ENCODE measurements around the gene MYO1E.
A peak's percentile ranks its signal among the peaks of the same experiment; 100 is the strongest.
"Not testable (repeated sequence)": the region's sequence is repeated elsewhere in the genome, so short reads cannot be mapped to it uniquely, and the experiment has no call there.

The MYO1E gene

GRCh38 chr15:59352189-59352588 is 20.5 kb downstream of the MYO1E start:
- H3K27ac Mint-ChIP-seq: no peak overlapping the region
- peak overlapping the region; percentile 25 for H3K4me3 Mint-ChIP-seq
- no peaks in the 10 kb centered on the region for H3K27me3 Mint-ChIP-seq
- H3K36me3 Mint-ChIP-seq: no peaks in the 10 kb centered on the region
- peak; percentile 27 for ATAC-seq (ENCODE audit: low read depth)
- H3K4me1 Mint-ChIP-seq: peaks cover 52% of the 10 kb centered on the region
- DNase-seq (ENCODE audit: low spot score in 2 of 2): no peak
- no peaks in the 10 kb centered on the region for H3K9me3 Mint-ChIP-seq

DNA sequence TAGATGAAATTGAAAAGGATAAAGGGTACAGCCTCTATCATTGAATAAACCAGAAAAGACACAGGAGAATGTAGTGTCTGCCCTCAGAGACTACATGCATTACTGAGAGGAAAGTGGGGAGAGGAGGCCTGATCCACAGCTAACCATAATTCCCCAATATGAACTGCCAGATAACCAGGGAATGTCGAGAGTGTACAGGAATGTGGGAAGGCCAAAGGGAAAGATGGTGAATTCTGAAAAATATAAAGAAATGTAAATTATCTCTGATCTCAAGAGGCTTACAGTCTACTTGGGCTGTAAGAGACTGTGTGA is 22.3 kb downstream of the MYO1E start:
- H3K27ac Mint-ChIP-seq: peak overlapping the region; percentile 40

GRCh38 chr15:59349680-59350420 is 22.8 kb downstream of the MYO1E start:
- peak overlapping the region; percentile 40 for H3K27ac Mint-ChIP-seq
- H3K36me3 Mint-ChIP-seq: no peaks in the 10 kb centered on the region
- H3K9me3 Mint-ChIP-seq: no peaks in the 10 kb centered on the region
- no peak for DNase-seq (ENCODE audit: low spot score in 2 of 2)
- ATAC-seq (ENCODE audit: low read depth): no peak
- H3K27me3 Mint-ChIP-seq: no peaks in the 10 kb centered on the region
- H3K4me1 Mint-ChIP-seq: peaks cover 47% of the 10 kb centered on the region
- H3K4me3 Mint-ChIP-seq: no peak overlapping the region

More for the DNA sequence above, 22.3 kb downstream of the MYO1E start:
- Mint-ChIP-seq H3K9me3 (no peaks in the 10 kb centered on the region), H3K4me3 (no peak overlapping the region), H3K4me1 (peaks cover 48% of the 10 kb centered on the region), H3K36me3 (no peaks in the 10 kb centered on the region), H3K27me3 (no peaks in the 10 kb centered on the region)
- DNase-seq (ENCODE audit: low spot score in 2 of 2): no peak
- ATAC-seq (ENCODE audit: low read depth): no peak

DNA sequence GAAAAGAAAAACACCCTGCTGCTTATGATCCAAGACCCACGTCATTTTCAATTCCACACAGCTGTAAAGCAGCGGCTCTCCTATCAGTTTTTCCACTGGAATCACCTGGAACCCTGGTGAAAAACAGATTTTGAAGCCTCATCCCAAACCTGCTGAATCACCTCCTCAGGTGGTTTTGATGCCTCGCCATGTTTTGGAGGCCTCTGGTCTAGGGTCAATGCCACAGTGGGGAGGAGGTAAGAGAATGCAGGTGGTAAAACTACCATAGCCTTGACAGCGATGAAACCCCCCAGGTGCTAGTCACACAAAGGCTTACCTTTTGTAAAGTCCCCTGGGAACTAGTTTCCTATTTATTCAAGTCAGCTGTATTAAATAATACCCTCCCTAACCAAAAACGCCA is 24.8 kb downstream of the MYO1E start:
- no peak overlapping the region for H3K4me3 Mint-ChIP-seq
- H3K27ac Mint-ChIP-seq: no peak overlapping the region

DNA sequence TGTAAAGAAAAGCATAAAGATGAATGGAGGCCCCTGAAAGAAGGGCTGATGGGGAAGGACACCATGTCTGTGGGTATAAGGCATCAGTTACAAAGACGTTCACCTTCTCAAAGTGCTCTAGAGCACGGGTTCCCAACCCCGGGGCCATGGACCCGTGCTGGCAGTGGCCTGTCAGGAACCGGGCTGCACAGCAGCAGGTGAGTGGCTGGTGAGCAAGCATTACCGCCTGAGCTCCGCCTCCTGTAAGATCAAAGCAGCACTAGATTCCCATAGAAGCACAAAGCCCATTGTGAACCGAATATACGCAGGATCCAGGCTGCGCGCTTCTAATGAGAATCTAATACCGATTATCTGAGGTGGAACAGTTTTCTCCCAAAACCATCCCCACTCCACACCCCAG is 25.7 kb downstream of the MYO1E start:
- Mint-ChIP-seq H3K4me3 (no peak overlapping the region), H3K27me3 (no peaks in the 10 kb centered on the region), H3K36me3 (peaks cover 11% of the 10 kb centered on the region), H3K9me3 (peaks cover 4% of the 10 kb centered on the region), H3K4me1 (peaks cover 39% of the 10 kb centered on the region), H3K27ac (no peak overlapping the region)
- no peak for ATAC-seq (ENCODE audit: low read depth)
- DNase-seq (ENCODE audit: low spot score in 2 of 2): no peak

More for the DNA sequence above, 24.8 kb downstream of the MYO1E start:
- Mint-ChIP-seq H3K4me1 (peaks cover 45% of the 10 kb centered on the region), H3K9me3 (no peaks in the 10 kb centered on the region), H3K27me3 (no peaks in the 10 kb centered on the region), H3K36me3 (peaks cover 6% of the 10 kb centered on the region)
- ATAC-seq (ENCODE audit: low read depth): no peak
- no peak for DNase-seq (ENCODE audit: low spot score in 2 of 2)

GRCh38 chr15:59345326-59345725 is 27.3 kb downstream of the MYO1E start:
- H3K4me3 Mint-ChIP-seq: no peak overlapping the region
- H3K36me3 Mint-ChIP-seq: peaks cover 11% of the 10 kb centered on the region
- no peaks in the 10 kb centered on the region for H3K27me3 Mint-ChIP-seq
- peaks cover 32% of the 10 kb centered on the region for H3K4me1 Mint-ChIP-seq
- no peak for ATAC-seq (ENCODE audit: low read depth)
- H3K27ac Mint-ChIP-seq: peak overlapping the region; percentile 22
- H3K9me3 Mint-ChIP-seq: peaks cover 4% of the 10 kb centered on the region
- no peak for DNase-seq (ENCODE audit: low spot score in 2 of 2)

- peaks cover 11% of the 10 kb centered on the region for H3K36me3 Mint-ChIP-seq
- no peaks in the 10 kb centered on the region for H3K27me3 Mint-ChIP-seq
Measured at GRCh38 chr15:59344311-59344710, 28.4 kb downstream of the MYO1E start.

GRCh38 chr15:59340325-59340724 is 32.3 kb downstream of the MYO1E start:
- no peaks in the 10 kb centered on the region for H3K27me3 Mint-ChIP-seq
- ATAC-seq (ENCODE audit: low read depth): no peak
- H3K4me3 Mint-ChIP-seq: no peak overlapping the region
- no peak for DNase-seq (ENCODE audit: low spot score in 2 of 2)
- H3K9me3 Mint-ChIP-seq: peaks cover 4% of the 10 kb centered on the region
- no peak overlapping the region for H3K27ac Mint-ChIP-seq
- peaks cover 11% of the 10 kb centered on the region for H3K36me3 Mint-ChIP-seq
- H3K4me1 Mint-ChIP-seq: peaks cover 34% of the 10 kb centered on the region

More at GRCh38 chr15:59344311-59344710, 28.4 kb downstream of the MYO1E start:
- ATAC-seq (ENCODE audit: low read depth): no peak
- H3K27ac Mint-ChIP-seq: peak overlapping the region; percentile 22
- peaks cover 4% of the 10 kb centered on the region for H3K9me3 Mint-ChIP-seq
- H3K4me1 Mint-ChIP-seq: peaks cover 32% of the 10 kb centered on the region
- no peak for DNase-seq (ENCODE audit: low spot score in 2 of 2)
- H3K4me3 Mint-ChIP-seq: no peak overlapping the region

DNA sequence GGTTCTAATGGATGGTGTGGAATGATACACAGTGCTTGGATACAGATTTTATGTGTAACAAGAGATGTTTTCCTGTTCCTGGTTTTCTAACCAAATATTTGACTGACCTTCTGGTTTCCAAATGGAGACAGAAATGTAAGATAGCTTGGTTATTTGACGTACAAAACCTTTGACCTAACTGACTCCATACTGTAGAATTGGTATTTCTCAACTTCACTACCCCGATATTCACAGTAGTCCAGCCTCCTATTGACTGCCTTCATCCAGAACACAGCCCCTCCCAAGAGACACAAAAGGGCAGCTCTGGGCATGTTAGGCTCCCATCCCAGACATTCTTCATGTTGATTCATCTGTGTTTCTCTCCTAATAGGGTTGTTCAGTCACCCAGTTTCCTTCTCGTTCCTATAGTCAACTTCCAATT is 33.4 kb downstream of the MYO1E start:
- H3K27ac Mint-ChIP-seq: no peak overlapping the region
- DNase-seq (ENCODE audit: low spot score in 2 of 2): no peak
- no peak overlapping the region for H3K4me3 Mint-ChIP-seq

GRCh38 chr15:59338414-59338813 is 34.3 kb downstream of the MYO1E start:
- peaks cover 8% of the 10 kb centered on the region for H3K36me3 Mint-ChIP-seq
- peaks cover 31% of the 10 kb centered on the region for H3K4me1 Mint-ChIP-seq
- ATAC-seq (ENCODE audit: low read depth) (no peak), DNase-seq (ENCODE audit: low spot score in 2 of 2) (no peak)
- no peak overlapping the region for H3K27ac Mint-ChIP-seq
- no peaks in the 10 kb centered on the region for H3K27me3 Mint-ChIP-seq
- peaks cover 4% of the 10 kb centered on the region for H3K9me3 Mint-ChIP-seq
- H3K4me3 Mint-ChIP-seq: no peak overlapping the region

More for the DNA sequence above, 33.4 kb downstream of the MYO1E start:
- Mint-ChIP-seq H3K9me3 (peaks cover 4% of the 10 kb centered on the region), H3K4me1 (peaks cover 31% of the 10 kb centered on the region), H3K27me3 (no peaks in the 10 kb centered on the region), H3K36me3 (peaks cover 11% of the 10 kb centered on the region)
- ATAC-seq (ENCODE audit: low read depth): no peak

DNA sequence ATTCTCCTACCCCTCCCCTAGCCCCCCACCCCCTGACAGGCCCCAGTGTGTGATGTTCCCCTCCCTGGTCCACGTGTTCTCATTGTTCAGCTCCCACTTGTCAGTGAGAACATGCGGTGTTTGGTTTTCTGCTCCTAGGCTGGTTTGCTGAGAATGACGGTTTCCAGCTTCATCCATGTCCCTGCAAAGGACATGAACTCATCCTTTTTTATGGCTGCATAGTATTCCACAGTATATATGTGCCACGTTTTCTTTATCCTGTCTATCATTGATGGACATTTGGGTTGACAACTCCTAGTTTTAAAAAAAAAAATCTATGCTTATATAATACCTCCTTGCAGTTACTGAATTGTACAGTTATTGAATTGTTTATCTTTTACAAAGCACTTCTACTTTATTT is 35.9 kb downstream of the MYO1E start:
- not testable (repeated sequence) for H3K36me3 Mint-ChIP-seq; H3K9me3 Mint-ChIP-seq; H3K27me3 Mint-ChIP-seq; ATAC-seq (ENCODE audit: low read depth); H3K4me3 Mint-ChIP-seq; H3K27ac Mint-ChIP-seq; DNase-seq (ENCODE audit: low spot score in 2 of 2)
- H3K4me1 Mint-ChIP-seq: peaks cover 33% of the 10 kb centered on the region

DNA sequence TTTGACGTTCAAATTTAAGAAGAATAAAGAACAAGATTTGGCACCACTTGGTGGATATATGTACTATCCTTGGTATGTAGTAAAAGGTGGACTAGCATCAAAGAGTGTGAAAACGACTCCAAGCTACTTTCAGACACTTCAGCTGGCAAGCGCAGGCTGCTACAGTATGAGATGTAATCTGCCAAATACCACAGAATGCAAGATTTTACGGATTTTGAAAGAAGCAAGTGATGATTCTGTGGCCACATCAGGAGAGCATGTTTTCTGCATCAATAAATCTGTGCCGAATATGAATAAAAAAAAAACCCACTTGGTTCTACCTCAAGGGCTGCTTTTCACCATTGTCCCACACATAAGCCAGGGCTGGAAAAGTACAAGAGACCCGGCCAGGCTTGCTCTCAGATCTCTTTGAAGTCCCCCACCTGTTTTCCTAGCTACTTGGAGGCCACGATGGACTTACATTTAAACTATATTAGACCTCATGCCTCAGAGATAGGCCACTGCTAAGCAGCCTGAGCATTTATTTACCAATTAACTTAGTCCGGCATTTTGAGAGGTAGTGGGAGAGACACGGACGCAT is 37.4 kb downstream of the MYO1E start:
- Mint-ChIP-seq H3K36me3 (no peaks in the 10 kb centered on the region), H3K9me3 (no peaks in the 10 kb centered on the region), H3K4me3 (peak overlapping the region; percentile 29), H3K27me3 (no peaks in the 10 kb centered on the region), H3K4me1 (peaks cover 39% of the 10 kb centered on the region), H3K27ac (peak overlapping the region; percentile 59)
- ATAC-seq (ENCODE audit: low read depth) (no peak), DNase-seq (ENCODE audit: low spot score in 2 of 2) (no peak)

- Mint-ChIP-seq H3K4me3 (no peak overlapping the region), H3K9me3 (no peaks in the 10 kb centered on the region), H3K27me3 (no peaks in the 10 kb centered on the region), H3K27ac (no peak overlapping the region), H3K4me1 (peaks cover 45% of the 10 kb centered on the region), H3K36me3 (no peaks in the 10 kb centered on the region)
- ATAC-seq (ENCODE audit: low read depth) (no peak), DNase-seq (ENCODE audit: low spot score in 2 of 2) (no peak)
Measured at GRCh38 chr15:59334076-59334415, 38.6 kb downstream of the MYO1E start.

GRCh38 chr15:59333401-59334075 is 39.1 kb downstream of the MYO1E start:
- Mint-ChIP-seq H3K27me3 (no peaks in the 10 kb centered on the region), H3K4me3 (peak overlapping the region; percentile 55), H3K27ac (peak overlapping the region; percentile 54), H3K36me3 (no peaks in the 10 kb centered on the region), H3K9me3 (no peaks in the 10 kb centered on the region), H3K4me1 (peaks cover 49% of the 10 kb centered on the region)
- ATAC-seq (ENCODE audit: low read depth) (no peak), DNase-seq (ENCODE audit: low spot score in 2 of 2) (no peak)
